Measurements from ENCODE around the gene GTSF1L.

Gene GTSF1L

GRCh38 chr20:43755851-43756250, 29.0 kb upstream of the GTSF1L start:
- no peak overlapping the region for H3K4me3 ChIP-seq (ENCODE audit: low read depth in 1 of 2, low read length in 2 of 2)
- no peaks in the 10 kb centered on the region for H3K4me1 ChIP-seq (ENCODE audit: insufficient read depth, low read length)

DNA sequence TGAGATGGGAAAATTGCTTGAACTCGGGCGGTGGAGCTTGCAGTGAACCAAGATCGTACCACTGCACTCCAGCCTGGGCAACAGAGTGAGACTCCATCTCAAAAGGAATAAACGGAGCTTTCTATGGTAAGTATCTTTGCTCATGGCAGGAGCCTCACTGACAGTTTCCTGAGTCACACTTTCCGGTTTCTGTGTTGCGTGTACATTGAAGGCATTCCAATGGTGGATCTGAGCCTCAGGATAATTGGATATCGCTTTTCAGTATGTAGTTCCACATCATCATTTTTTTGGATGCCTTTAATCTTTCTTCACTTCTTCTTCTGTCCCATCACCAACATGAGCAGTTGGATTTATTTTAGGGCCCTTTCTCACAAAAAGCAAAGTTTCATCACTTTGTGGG, 28.6 kb upstream of the GTSF1L start:
- Histone ChIP-seq H3K27me3 (ENCODE audit: control insufficient read depth in 1 of 2, insufficient read depth in 2 of 2, low read length in 2 of 2) (no peaks in the 10 kb centered on the region), H3K27ac (ENCODE audit: low read depth, low read length) (no peak overlapping the region), H3K36me3 (ENCODE audit: insufficient read depth, low read length) (no peaks in the 10 kb centered on the region), H3K9me3 (ENCODE audit: low read length) (no peaks in the 10 kb centered on the region), H3K4me3 (ENCODE audit: low read depth in 1 of 2, low read length in 2 of 2) (no peak overlapping the region), H3K9ac (ENCODE audit: low read length) (no peak overlapping the region), H3K4me1 (ENCODE audit: insufficient read depth, low read length) (no peaks in the 10 kb centered on the region)

More at GRCh38 chr20:43755851-43756250, 29.0 kb upstream of the GTSF1L start:
- H3K36me3 ChIP-seq (ENCODE audit: insufficient read depth, low read length): no peaks in the 10 kb centered on the region
- no peaks in the 10 kb centered on the region for H3K9me3 ChIP-seq (ENCODE audit: low read length)
- H3K27me3 ChIP-seq (ENCODE audit: control insufficient read depth in 1 of 2, insufficient read depth in 2 of 2, low read length in 2 of 2): no peaks in the 10 kb centered on the region
- H3K9ac ChIP-seq (ENCODE audit: low read length): no peak overlapping the region
- H3K27ac ChIP-seq (ENCODE audit: low read depth, low read length): no peak overlapping the region

DNA sequence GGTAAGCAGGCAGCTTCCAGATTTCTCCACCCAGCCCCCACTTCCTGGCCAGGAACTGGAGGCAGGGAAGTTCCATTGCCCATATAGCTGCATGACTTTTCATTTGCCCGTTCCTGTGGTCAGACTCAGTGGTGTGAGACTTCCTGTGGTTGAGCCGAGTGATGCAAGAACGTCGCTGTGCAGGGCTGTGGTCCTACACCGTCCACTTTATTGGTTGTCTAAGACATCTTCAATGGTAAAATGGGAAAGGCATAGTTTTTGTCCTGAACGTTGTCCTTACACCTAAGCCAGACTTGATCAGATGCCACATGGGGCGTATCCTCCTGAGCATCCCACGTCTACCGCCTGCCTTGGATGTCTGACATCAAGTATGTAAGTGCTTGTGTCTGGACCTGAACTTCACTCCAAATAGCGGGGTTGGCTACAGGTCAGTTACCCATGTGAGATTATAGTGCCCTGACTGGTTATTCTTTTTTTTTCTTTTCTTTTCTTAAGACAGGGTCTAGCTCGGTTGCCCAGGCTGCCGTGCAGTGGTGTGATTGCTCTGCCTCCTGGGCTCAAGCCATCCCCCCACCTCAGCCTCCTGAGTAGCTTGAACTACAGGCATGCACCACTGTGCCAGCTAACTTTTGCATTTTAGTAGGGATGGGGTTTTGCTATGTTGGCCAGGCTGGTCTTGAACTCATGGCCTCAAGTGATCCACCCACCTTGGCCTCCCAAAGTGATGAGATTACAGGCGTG, 25.9 kb upstream of the GTSF1L start:
- no peaks in the 10 kb centered on the region for H3K36me3 ChIP-seq (ENCODE audit: insufficient read depth, low read length)
- H3K27me3 ChIP-seq (ENCODE audit: control insufficient read depth in 1 of 2, insufficient read depth in 2 of 2, low read length in 2 of 2): no peaks in the 10 kb centered on the region
- H3K9me3 ChIP-seq (ENCODE audit: low read length): no peaks in the 10 kb centered on the region
- no peak overlapping the region for H3K9ac ChIP-seq (ENCODE audit: low read length)
- no peak overlapping the region for H3K4me3 ChIP-seq (ENCODE audit: low read depth in 1 of 2, low read length in 2 of 2)
- H3K27ac ChIP-seq (ENCODE audit: low read depth, low read length): no peak overlapping the region
- no peaks in the 10 kb centered on the region for H3K4me1 ChIP-seq (ENCODE audit: insufficient read depth, low read length)

DNA sequence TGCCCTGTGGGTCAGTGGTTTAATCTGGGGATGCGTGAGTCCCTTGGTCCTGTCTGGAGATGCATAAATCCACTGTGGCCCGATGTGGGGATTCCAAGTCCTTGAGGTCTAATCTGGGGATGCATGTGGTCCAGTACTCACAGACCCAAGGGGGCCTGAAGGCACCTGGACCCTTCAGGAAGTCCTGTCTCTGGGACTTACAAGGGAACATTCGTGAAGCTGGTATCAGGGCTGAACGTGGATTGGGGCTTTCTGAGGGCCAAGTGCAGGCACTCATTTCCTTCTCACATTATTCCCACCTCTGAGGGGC, 25.2 kb upstream of the GTSF1L start:
- Histone ChIP-seq H3K9ac (ENCODE audit: low read length) (no peak overlapping the region), H3K4me1 (ENCODE audit: insufficient read depth, low read length) (no peaks in the 10 kb centered on the region), H3K36me3 (ENCODE audit: insufficient read depth, low read length) (no peaks in the 10 kb centered on the region), H3K9me3 (ENCODE audit: low read length) (no peaks in the 10 kb centered on the region), H3K27me3 (ENCODE audit: control insufficient read depth in 1 of 2, insufficient read depth in 2 of 2, low read length in 2 of 2) (no peaks in the 10 kb centered on the region), H3K27ac (ENCODE audit: low read depth, low read length) (no peak overlapping the region), H3K4me3 (ENCODE audit: low read depth in 1 of 2, low read length in 2 of 2) (no peak overlapping the region)

- no peaks in the 10 kb centered on the region for H3K4me1 ChIP-seq (ENCODE audit: insufficient read depth, low read length)
- H3K36me3 ChIP-seq (ENCODE audit: insufficient read depth, low read length): no peaks in the 10 kb centered on the region
- no peak overlapping the region for H3K27ac ChIP-seq (ENCODE audit: low read depth, low read length)
- no peaks in the 10 kb centered on the region for H3K27me3 ChIP-seq (ENCODE audit: control insufficient read depth in 1 of 2, insufficient read depth in 2 of 2, low read length in 2 of 2)
- H3K9ac ChIP-seq (ENCODE audit: low read length): no peak overlapping the region
- no peaks in the 10 kb centered on the region for H3K9me3 ChIP-seq (ENCODE audit: low read length)
- H3K4me3 ChIP-seq (ENCODE audit: low read depth in 1 of 2, low read length in 2 of 2): no peak overlapping the region
Measured at GRCh38 chr20:43751167-43752050, 24.6 kb upstream of the GTSF1L start.

DNA sequence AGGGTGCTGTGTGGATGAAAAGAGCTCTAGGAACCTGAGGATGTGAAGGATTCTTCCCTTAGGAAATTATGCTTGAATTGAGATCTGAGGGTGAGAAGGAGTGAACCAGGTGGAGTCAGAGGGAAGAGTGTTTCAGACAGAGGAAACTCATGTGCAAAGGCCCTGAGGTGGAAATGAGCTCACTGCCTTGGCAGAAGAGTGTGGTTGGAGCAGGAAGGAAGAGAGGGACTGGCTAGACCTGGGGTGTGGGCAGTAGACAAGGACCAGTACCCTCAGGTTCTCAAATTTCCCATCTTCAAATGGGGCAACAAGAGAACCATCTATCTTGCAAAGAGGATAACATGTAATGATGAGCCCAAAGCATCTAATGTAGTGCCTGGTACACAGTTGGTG, 24.0 kb upstream of the GTSF1L start:
- Histone ChIP-seq H3K4me3 (ENCODE audit: low read depth in 1 of 2, low read length in 2 of 2) (no peak overlapping the region), H3K36me3 (ENCODE audit: insufficient read depth, low read length) (no peaks in the 10 kb centered on the region), H3K4me1 (ENCODE audit: insufficient read depth, low read length) (no peaks in the 10 kb centered on the region), H3K9me3 (ENCODE audit: low read length) (no peaks in the 10 kb centered on the region), H3K27me3 (ENCODE audit: control insufficient read depth in 1 of 2, insufficient read depth in 2 of 2, low read length in 2 of 2) (no peaks in the 10 kb centered on the region), H3K9ac (ENCODE audit: low read length) (no peak overlapping the region), H3K27ac (ENCODE audit: low read depth, low read length) (no peak overlapping the region)

DNA sequence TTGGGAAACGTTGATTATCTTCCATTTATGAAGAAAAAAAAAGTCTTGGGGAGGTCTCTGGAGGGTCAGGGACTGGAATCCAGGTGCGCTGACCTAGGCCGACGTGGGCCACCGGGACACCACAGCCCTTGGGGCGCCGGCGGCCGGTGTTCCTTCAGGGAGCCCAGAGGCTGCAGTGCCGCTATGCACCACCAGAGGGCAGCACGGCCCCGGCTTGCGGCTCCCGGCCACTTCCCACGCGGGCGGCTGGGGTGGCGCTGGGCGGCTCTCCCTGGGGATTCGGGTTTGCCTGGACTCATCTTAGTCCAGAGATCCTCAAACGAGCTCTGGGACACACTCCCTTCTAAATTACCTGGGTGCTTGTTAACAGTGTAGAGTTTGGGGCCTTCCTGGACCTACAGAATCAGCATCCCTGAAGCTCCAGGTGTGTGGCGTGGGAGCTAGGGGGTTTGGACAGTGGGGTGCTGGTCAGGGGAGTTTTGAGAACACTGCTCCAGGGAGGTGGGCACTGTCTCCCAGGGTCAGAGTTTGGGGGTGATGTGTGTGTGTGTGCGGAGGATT, 23.0 kb upstream of the GTSF1L start:
- Histone ChIP-seq H3K9me3 (ENCODE audit: low read length) (no peaks in the 10 kb centered on the region), H3K27ac (ENCODE audit: low read depth, low read length) (no peak overlapping the region), H3K4me1 (ENCODE audit: insufficient read depth, low read length) (no peaks in the 10 kb centered on the region), H3K27me3 (ENCODE audit: control insufficient read depth in 1 of 2, insufficient read depth in 2 of 2, low read length in 2 of 2) (peaks cover 0 to 6% of the 10 kb centered on the region in 2 donors), H3K36me3 (ENCODE audit: insufficient read depth, low read length) (no peaks in the 10 kb centered on the region), H3K4me3 (ENCODE audit: low read depth in 1 of 2, low read length in 2 of 2) (no peak overlapping the region), H3K9ac (ENCODE audit: low read length) (no peak overlapping the region)

DNA sequence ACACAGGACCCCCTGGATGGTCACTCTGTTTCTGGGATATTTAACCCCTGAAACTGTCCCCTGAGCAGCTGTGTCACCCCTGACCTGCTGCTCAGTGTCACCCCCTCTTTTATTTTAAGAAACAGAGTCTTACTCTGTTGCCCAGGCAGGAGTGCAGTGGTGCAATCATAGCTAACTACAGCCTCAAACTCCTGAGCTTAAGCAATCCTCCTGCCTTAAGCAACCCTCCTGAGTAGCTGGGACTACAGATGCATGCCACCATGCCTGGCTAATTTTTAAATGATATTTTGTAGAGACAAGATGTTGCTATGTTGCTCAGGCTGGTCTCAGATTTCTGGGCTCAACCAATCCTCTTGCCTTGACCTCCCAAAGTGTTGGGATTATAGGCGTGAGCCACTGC, 21.5 kb upstream of the GTSF1L start:
- H3K4me3 ChIP-seq (ENCODE audit: low read depth in 1 of 2, low read length in 2 of 2): no peak overlapping the region
- H3K36me3 ChIP-seq (ENCODE audit: insufficient read depth, low read length): no peaks in the 10 kb centered on the region
- H3K9me3 ChIP-seq (ENCODE audit: low read length): no peaks in the 10 kb centered on the region
- no peak overlapping the region for H3K9ac ChIP-seq (ENCODE audit: low read length)
- no peaks in the 10 kb centered on the region for H3K4me1 ChIP-seq (ENCODE audit: insufficient read depth, low read length)
- H3K27me3 ChIP-seq (ENCODE audit: control insufficient read depth in 1 of 2, insufficient read depth in 2 of 2, low read length in 2 of 2): peaks cover 0 to 10% of the 10 kb centered on the region in 2 donors
- no peak overlapping the region for H3K27ac ChIP-seq (ENCODE audit: low read depth, low read length)

DNA sequence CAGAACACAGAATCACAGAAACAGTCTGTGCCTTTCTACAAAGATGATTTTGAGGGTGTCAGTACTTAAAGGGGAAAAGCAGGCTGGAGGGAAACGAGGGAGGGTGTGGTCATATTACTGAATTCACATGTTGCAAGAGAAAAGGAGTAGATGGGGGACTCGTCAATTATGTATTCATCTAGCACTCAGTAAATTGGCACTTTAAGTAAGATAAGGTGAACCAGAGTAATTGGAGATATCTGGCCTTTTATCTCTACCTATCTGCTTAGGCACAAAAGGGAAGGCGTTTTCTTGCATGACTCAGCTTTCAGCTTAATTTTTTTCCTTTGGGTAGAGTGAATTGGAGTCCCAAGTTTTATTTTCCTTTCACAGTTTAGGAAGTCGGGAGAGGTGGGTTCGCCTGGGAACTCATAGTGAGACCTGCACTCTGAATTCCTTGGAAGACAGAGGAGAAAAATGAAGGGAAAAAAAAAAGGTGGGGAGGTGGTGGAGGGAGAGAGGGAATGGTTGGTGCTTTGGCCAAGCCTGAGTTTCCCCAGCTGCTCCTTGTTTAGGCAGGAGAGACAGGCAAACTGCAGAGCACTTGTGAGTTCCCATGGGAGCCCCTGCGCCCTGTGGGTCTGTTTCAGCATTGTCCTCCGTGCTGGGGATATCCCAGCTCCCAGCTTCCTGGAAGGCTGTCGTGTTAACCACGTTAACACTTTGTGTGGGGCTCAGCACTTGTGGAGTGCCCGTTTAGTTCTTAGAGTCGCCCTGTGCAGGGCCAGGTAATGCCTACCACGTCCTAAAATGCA, 19.7 kb upstream of the GTSF1L start:
- Histone ChIP-seq H3K9me3 (ENCODE audit: low read length) (no peaks in the 10 kb centered on the region), H3K4me3 (ENCODE audit: low read depth in 1 of 2, low read length in 2 of 2) (no peak overlapping the region), H3K27me3 (ENCODE audit: control insufficient read depth in 1 of 2, insufficient read depth in 2 of 2, low read length in 2 of 2) (peaks cover 0 to 10% of the 10 kb centered on the region in 2 donors), H3K4me1 (ENCODE audit: insufficient read depth, low read length) (no peaks in the 10 kb centered on the region), H3K36me3 (ENCODE audit: insufficient read depth, low read length) (no peaks in the 10 kb centered on the region), H3K27ac (ENCODE audit: low read depth, low read length) (no peak overlapping the region), H3K9ac (ENCODE audit: low read length) (no peak overlapping the region)

- Histone ChIP-seq H3K4me1 (ENCODE audit: insufficient read depth, low read length) (no peaks in the 10 kb centered on the region), H3K9ac (ENCODE audit: low read length) (no peak overlapping the region), H3K9me3 (ENCODE audit: low read length) (no peaks in the 10 kb centered on the region), H3K27ac (ENCODE audit: low read depth, low read length) (no peak overlapping the region), H3K36me3 (ENCODE audit: insufficient read depth, low read length) (no peaks in the 10 kb centered on the region), H3K27me3 (ENCODE audit: control insufficient read depth in 1 of 2, insufficient read depth in 2 of 2, low read length in 2 of 2) (peaks cover 0 to 10% of the 10 kb centered on the region in 2 donors), H3K4me3 (ENCODE audit: low read depth in 1 of 2, low read length in 2 of 2) (no peak overlapping the region)
Measured at GRCh38 chr20:43744966-43745730, 18.3 kb upstream of the GTSF1L start.
